CD4-positive, alpha-beta T cell (primary cell): Measurements from ENCODE around the gene TRAK2. TPM values are rescaled to one million over a fixed set of nuclear protein-coding genes. Genes with fewer than 3 reads are reported as not detected.

Source experiments
- ATAC-seq: fragments of 200-7000 bp; cut with Tn5 transposase; one replicate; pipeline ENCODE4 v1.10.0; 2022; ENCODE audit warnings: mild to moderate bottlenecking; ENCODE audit not compliant: poor library complexity
- CTCF ChIA-PET: fragments of 350-600 bp; sonication (Branson Sonifier 250); formaldehyde crosslinking; loops from one replicate; lab custom pipeline; 2021; ENCODE audit warnings: antibody characterized with exemption, inconsistent platforms; lab: Charles Lee
- POLR2A ChIA-PET: fragments of 350-600 bp; sonication (Branson Sonifier 250); formaldehyde crosslinking; loops from one replicate; lab custom pipeline; 2021; ENCODE audit warnings: antibody characterized with exemption, inconsistent platforms; lab: Charles Lee
- DNase-seq, 14 experiments: peaks; one replicate each; pipeline ENCODE4 v3.0.0-alpha.2; 2013 to 2020; ENCODE audit warnings: mixed read lengths in 2 of 14
- H3K27ac ChIP-seq, 2 donors: one replicate each; pipeline versions ENCODE4 v1.5.1 to v1.7.0; 2013; ENCODE audit warnings: low read length in 2 of 2, low read depth in 1 of 2, mild to moderate bottlenecking in 1 of 2
- H3K27me3 ChIP-seq, 2 experiments: 1 replicate in 1 of 2; 2 replicates in 1 of 2; pipeline versions ENCODE4 v1.6.1 to v1.7.0; 2013; ENCODE audit warnings: low read length in 2 of 2, control low read depth in 1 of 2, mild to moderate bottlenecking in 1 of 2, moderate library complexity in 1 of 2; ENCODE audit not compliant: insufficient read depth in 2 of 2, control insufficient read depth in 1 of 2
- H3K36me3 ChIP-seq: one replicate; pipeline ENCODE4 v1.6.1; 2013; ENCODE audit warnings: low read length, control low read depth; ENCODE audit not compliant: insufficient read depth
- H3K4me1 ChIP-seq: one replicate; pipeline ENCODE4 v1.6.1; 2013; ENCODE audit warnings: low read length, control low read depth; ENCODE audit not compliant: insufficient read depth
- H3K4me3 ChIP-seq: one replicate; pipeline ENCODE4 v1.5.1; 2013; ENCODE audit warnings: mild to moderate bottlenecking, low read length, moderate library complexity
- H3K9me3 ChIP-seq, 2 experiments: 1 replicate in 1 of 2; 2 replicates in 1 of 2; pipeline versions ENCODE4 v1.6.1 to v1.7.0; 2013; ENCODE audit warnings: low read length in 2 of 2, mild to moderate bottlenecking in 2 of 2, control low read depth in 1 of 2, moderate library complexity in 1 of 2; ENCODE audit not compliant: control insufficient read depth in 1 of 2, insufficient read depth in 1 of 2
- H3K27ac Mint-ChIP-seq: one replicate; pipeline ENCODE4 v1.8.0; 2020; ENCODE audit warnings: mixed read lengths
- H3K27me3 Mint-ChIP-seq: one replicate; pipeline ENCODE4 v1.8.0; 2021; ENCODE audit warnings: mixed read lengths
- H3K36me3 Mint-ChIP-seq: one replicate; pipeline ENCODE4 v1.8.0; 2021; ENCODE audit warnings: low read depth, mixed read lengths
- H3K4me1 Mint-ChIP-seq: one replicate; pipeline ENCODE4 v1.8.0; 2021; ENCODE audit warnings: low read depth, mixed read lengths
- H3K4me3 Mint-ChIP-seq: one replicate; pipeline ENCODE4 v1.8.0; 2020; ENCODE audit warnings: mild to moderate bottlenecking, mixed read lengths
- H3K9me3 Mint-ChIP-seq: one replicate; pipeline ENCODE4 v1.8.0; 2020; ENCODE audit warnings: mixed read lengths
- intact Hi-C, 2 experiments: fragments of 100-400 bp; cut with DNase I in 1 of 2; cut with micrococcal nuclease in 1 of 2; formaldehyde crosslinking; loops; one replicate each; pipeline versions ENCODE4 v1.15.1 to v1.9.0; 2023 to 2025; cut with DNase I, micrococcal nuclease
- total RNA-seq, 174 experiments: library from RNA in 2 of 174; stranded (reverse) in 2 of 174; gene quantifications; one replicate each; pipeline ENCODE4 v1.2.3 and lab custom pipeline; 2021 to 2026
- TF ChIP-seq, protein P1 (sequence below): fragments of 200-600 bp; IDR thresholded peaks from one replicate; pipeline ENCODE4 v1.8.0; 2022; ENCODE audit warnings: antibody characterized with exemption, mild to moderate bottlenecking

Gene TRAK2
- total RNA-seq, 2 experiments from 2014 or later, result 32.5 to 35.6 TPM

DNA sequence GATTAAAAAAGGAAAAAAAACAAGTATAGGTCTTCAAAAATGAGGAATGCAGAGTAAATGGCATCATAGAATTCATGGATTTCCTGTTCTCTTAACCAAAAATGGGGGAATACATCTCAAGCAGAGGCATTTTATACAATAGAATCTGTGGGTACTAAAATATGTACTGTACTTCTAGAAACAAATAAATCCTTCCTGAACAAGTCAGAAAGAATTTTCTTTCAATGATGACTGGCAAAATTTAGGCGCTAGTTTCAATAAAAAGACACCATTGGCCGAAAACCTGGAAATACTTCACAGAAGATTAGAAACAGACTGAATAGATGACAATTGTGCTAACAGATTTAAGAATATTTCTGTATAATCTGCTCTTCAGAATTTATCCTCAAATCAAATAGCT lies 15.1 kb downstream of the TRAK2 start:
- Histone ChIP-seq H3K27ac (no peak overlapping the region), H3K9me3 (no peaks in the 10 kb centered on the region), H3K4me3 (no peak overlapping the region), H3K36me3 (no peaks in the 10 kb centered on the region), H3K4me1 (peaks cover 25% of the 10 kb centered on the region), H3K27me3 (no peaks in the 10 kb centered on the region)
- Mint-ChIP-seq H3K27ac (peak overlapping the region; percentile 61), H3K36me3 (peaks cover 11% of the 10 kb centered on the region), H3K4me1 (peaks cover 92% of the 10 kb centered on the region), H3K9me3 (no peaks in the 10 kb centered on the region), H3K27me3 (no peaks in the 10 kb centered on the region), H3K4me3 (no peak overlapping the region)
- DNase-seq (no peak), ATAC-seq (no peak)
- intact Hi-C loops, result loop anchor here in 1 of 2 experiments (10.0 kb wide), 1 partner anchor 939 kb away; the partner anchor contains the start of gene BMPR2
- ChIA-PET CTCF (no interaction called here), POLR2A (no interaction called here)
- TF ChIP-seq, protein P1, sequence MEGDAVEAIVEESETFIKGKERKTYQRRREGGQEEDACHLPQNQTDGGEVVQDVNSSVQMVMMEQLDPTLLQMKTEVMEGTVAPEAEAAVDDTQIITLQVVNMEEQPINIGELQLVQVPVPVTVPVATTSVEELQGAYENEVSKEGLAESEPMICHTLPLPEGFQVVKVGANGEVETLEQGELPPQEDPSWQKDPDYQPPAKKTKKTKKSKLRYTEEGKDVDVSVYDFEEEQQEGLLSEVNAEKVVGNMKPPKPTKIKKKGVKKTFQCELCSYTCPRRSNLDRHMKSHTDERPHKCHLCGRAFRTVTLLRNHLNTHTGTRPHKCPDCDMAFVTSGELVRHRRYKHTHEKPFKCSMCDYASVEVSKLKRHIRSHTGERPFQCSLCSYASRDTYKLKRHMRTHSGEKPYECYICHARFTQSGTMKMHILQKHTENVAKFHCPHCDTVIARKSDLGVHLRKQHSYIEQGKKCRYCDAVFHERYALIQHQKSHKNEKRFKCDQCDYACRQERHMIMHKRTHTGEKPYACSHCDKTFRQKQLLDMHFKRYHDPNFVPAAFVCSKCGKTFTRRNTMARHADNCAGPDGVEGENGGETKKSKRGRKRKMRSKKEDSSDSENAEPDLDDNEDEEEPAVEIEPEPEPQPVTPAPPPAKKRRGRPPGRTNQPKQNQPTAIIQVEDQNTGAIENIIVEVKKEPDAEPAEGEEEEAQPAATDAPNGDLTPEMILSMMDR, result no peak

DNA sequence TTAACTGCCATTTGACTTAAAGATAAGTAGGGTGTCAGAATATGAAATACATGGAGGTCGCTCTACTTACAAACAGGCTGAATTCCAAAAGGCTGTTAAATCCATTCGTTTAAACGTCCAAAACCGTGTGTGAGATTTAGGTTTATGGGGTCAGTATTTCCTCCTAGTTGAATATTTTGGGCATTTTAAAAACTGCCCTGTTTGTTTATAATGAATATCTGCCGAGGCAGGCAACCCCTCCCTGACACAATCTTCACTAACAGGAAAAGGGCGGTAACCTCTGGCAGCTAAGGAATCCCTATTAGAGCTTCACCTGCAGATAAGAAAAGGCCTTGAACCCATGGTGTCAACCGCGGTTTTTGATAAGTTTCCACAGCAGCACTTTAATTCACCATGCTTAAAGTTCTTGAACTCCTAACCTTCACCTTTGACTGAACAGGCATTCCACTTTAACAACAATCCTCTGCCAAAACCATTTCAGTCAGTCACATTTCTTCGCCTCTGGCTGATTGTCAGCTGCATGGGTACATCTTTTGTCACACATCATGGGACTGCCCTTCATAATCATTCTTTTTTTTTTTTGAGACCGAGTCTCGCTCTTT lies 17.8 kb downstream of the TRAK2 start:
- DNase-seq (peak in 2 of 14 experiments; percentile 19 to 51), ATAC-seq (no peak)
- Mint-ChIP-seq H3K27ac (peak overlapping the region; percentile 88), H3K36me3 (peaks cover 7% of the 10 kb centered on the region), H3K4me1 (peaks cover 82% of the 10 kb centered on the region), H3K27me3 (no peaks in the 10 kb centered on the region), H3K4me3 (no peak overlapping the region), H3K9me3 (no peaks in the 10 kb centered on the region)
- TF ChIP-seq, protein P1, result no peak
- no peaks in the 10 kb centered on the region for H3K36me3 ChIP-seq
- no peak overlapping the region for H3K4me3 ChIP-seq
- peaks cover 25% of the 10 kb centered on the region for H3K4me1 ChIP-seq
- H3K27me3 ChIP-seq, result no peaks in the 10 kb centered on the region
- ChIA-PET POLR2A (interaction anchor here (0.6 to 5.0 kb wide), 4 partner anchors 13 to 19 kb away, joined by 3 to 48 read pairs (median 7); partner anchors contain the start of genes STRADB and TRAK2), CTCF (interaction anchor here (1.8 to 5.2 kb wide), 2 partner anchors 9 to 14 kb away, joined by 6 to 28 read pairs; no protein-coding TSS in a partner anchor)
- no peaks in the 10 kb centered on the region for H3K9me3 ChIP-seq
- peak overlapping the region in 1 of 2 donors; percentile 46 for H3K27ac ChIP-seq
- intact Hi-C loops, result loop anchor here (2.0 to 10.0 kb wide), 2 partner anchors 17 to 941 kb away; partner anchors contain the start of genes BMPR2 (in 1 of the 2), STRADB (in 1 of the 2) and TRAK2 (in 1 of the 2)

DNA sequence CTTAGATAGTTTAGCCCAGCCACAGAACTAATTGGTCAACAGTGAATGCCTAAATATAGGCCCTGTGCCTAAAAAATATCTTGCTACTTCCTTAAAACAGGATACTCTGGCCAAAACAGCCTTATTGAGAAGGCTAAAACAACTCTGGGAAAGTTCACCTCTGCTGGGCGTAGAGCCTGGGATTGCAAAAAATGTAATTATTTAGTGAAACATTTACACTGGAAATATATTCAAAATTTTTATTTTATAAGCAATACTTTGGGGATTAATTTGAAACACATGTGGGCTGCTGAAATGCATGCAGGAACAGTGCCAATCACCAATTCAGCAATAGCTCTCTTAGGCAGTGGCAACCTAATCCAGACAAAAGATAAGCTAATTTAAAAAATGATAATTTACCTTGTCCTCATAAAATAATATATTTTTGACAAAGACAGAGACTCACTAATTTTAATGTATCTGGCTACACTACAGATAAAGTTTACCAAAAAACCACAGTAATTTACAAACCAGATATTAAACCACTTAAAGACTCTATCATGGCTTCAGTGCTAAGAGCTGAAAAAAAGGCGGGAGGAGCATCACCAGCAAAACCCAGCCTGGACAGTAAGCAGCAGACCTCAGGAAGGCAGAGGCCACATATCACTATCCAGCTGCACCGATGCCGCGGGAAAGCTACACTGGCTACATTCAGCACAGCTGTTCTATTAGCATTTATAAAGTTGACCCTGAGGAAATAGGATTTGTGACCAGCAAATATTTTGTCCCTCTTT lies 18.5 kb downstream of the TRAK2 start:
- Histone ChIP-seq H3K4me3 (no peak overlapping the region), H3K36me3 (no peaks in the 10 kb centered on the region), H3K27ac (peak overlapping the region; percentile 13 to 57), H3K27me3 (no peaks in the 10 kb centered on the region), H3K9me3 (no peaks in the 10 kb centered on the region), H3K4me1 (peaks cover 25% of the 10 kb centered on the region)
- ChIA-PET CTCF (interaction anchor here (0.6 to 5.2 kb wide), 3 partner anchors 10 to 289 kb away, joined by 3 to 28 read pairs (median 6); no protein-coding TSS in a partner anchor), POLR2A (interaction anchor here (0.6 to 5.0 kb wide), 5 partner anchors 14 to 1809 kb away, joined by 3 to 48 read pairs (median 4); partner anchors contain the start of genes STRADB and TRAK2)
- Mint-ChIP-seq H3K9me3 (no peaks in the 10 kb centered on the region), H3K36me3 (peaks cover 7% of the 10 kb centered on the region), H3K4me3 (no peak overlapping the region), H3K27me3 (no peaks in the 10 kb centered on the region), H3K4me1 (peaks cover 77% of the 10 kb centered on the region), H3K27ac (peak overlapping the region; percentile 88)
- TF ChIP-seq, protein P1, result no peak
- no peak for ATAC-seq
- intact Hi-C loops, result loop anchor here (2.0 to 10.0 kb wide), 2 partner anchors 18 to 942 kb away; partner anchors contain the start of genes BMPR2 (in 1 of the 2), STRADB (in 1 of the 2) and TRAK2 (in 1 of the 2)
- no peak for DNase-seq
